Pancreas (tissue), 10 donors: ENCODE data around the gene MCEMP1. TPM values are rescaled to one million over a fixed set of nuclear protein-coding genes. Genes with fewer than 3 reads are reported as not detected.
A peak's percentile ranks its signal among the peaks of the same experiment; 100 is the strongest.

ENCODE experiments used
- ATAC-seq, 4 donors: fragments of 200-7000 bp; cut with Tn5 transposase; one replicate each; pipeline versions ENCODE4 v1.8.0 to v1.9.1; 2020; ENCODE audit warnings: mild to moderate bottlenecking in 4 of 4, moderate library complexity in 4 of 4
- DNase-seq, 6 donors: peaks; one replicate each; pipeline ENCODE4 v3.0.0-alpha.2; 2020
- FAIRE-seq: peaks from 2 replicates; lab custom pipeline; 2012; peaks lifted over from hg19 to GRCh38; lab: Jason Lieb, UNC
- H3K27ac ChIP-seq, 4 donors: fragments of 200-600 bp; sonication (generic); 1 replicate in 3 of 4; 2 replicates in 1 of 4; pipeline versions ENCODE4 v1.5.0 to v1.8.0; 2020
- H3K27me3 ChIP-seq, 4 donors: fragments of 200-600 bp; one replicate each; pipeline ENCODE4 v1.8.0; 2021
- H3K36me3 ChIP-seq, 3 donors: fragments of 200-600 bp; sonication (generic) in 1 of 3; one replicate each; pipeline versions ENCODE4 v1.5.0 to v1.8.0; 2020 to 2021
- H3K4me1 ChIP-seq, 3 donors: fragments of 200-600 bp; one replicate each; pipeline ENCODE4 v1.8.0; 2021
- H3K4me3 ChIP-seq, 4 donors: fragments of 200-600 bp; sonication (generic) in 2 of 4; one replicate each; pipeline versions ENCODE4 v1.5.0 to v1.8.0; 2020 to 2021
- H3K9me3 ChIP-seq, 4 donors: fragments of 200-600 bp; one replicate each; pipeline ENCODE4 v1.8.0; 2021
- CTCF ChIP-seq, 4 donors: fragments of 200-600 bp; sonication (generic) in 3 of 4; IDR thresholded peaks; one replicate each; pipeline versions ENCODE4 v1.5.0 to v1.8.0; 2021; ENCODE audit warnings: antibody characterized with exemption in 4 of 4
- WGBS, 2 donors: extraction: QIAGEN DNeasy Blood & Tissue Kit; methylation state at CpG; one replicate each; pipeline ENCODE4 v1.1.7; 2013; 5-methylcytosine and 5-hydroxymethylcytosine counted together
- intact Hi-C, 3 donors: fragments of 100-400 bp; cut with DNase I; formaldehyde crosslinking; loops; one replicate each; pipeline versions ENCODE4 v1.11.1 to v1.14.2; 2022
- polyA plus RNA-seq, 2 donors: library from polyadenylated mRNA; stranded (reverse); fragments of 200-250 nt; gene quantifications; one replicate each; pipeline ENCODE4 v1.2.3, GENCODE V29; 2013
- total RNA-seq, 6 donors: library from RNA; stranded (reverse); fragmentation: NEBNext Ultra II Directional in 4 of 6; extraction: Animal tissue kit (Norgen Biotek cat#: 25700) in 4 of 6; gene quantifications; one replicate each; pipeline versions ENCODE4 v1.2.1 to v1.2.4, GENCODE V29; 2021 to 2023
- donor health status: healthy with polysubstance abuse.
- donor health status: DM: no; HTN: no; CAD: no; lungs with moderate emphysema.
- donor health status: DM: no; HTN: no; CAD: no.
- donor health status: control.
- donor health status: control.
- donor health status: Bipolar disorder and iron deficiency.
- donor health status: DM: yes; HTN: yes; CAD: no.
- donor health status: DM: no; HTN: no; CAD: no.
- donor health status: DM: no; HTN: no; CAD: no.
- donor health status: DM: yes; HTN: yes; CAD: no.

Gene MCEMP1
- total and polyA plus RNA-seq, 8 donors, result 0.16 to 1.5 (median 0.39) TPM; not detected in 2

GRCh38 chr19:7669641-7670040, 7.2 kb upstream of the MCEMP1 start:
- WGBS, 2 donors, result 18 to 22% methylated on average over 8 to 9 of the region's 9 CpGs
- intact Hi-C loops, result loop anchor here in 1 of 3 donors (10.0 kb wide), 2 partner anchors 135 to 305 kb away; no protein-coding TSS in a partner anchor
- Histone ChIP-seq H3K4me1 (no peaks in the 10 kb centered on the region), H3K27me3 (peaks cover 0 to 6% (median 0%) of the 10 kb centered on the region in 4 donors), H3K36me3 (no peaks in the 10 kb centered on the region), H3K9me3 (no peaks in the 10 kb centered on the region), H3K4me3 (no peak overlapping the region), H3K27ac (no peak overlapping the region)
- FAIRE-seq (no peak), DNase-seq (no peak), ATAC-seq (no peak)
- TF ChIP-seq CTCF (IDR thresholded peaks at IDR 0.05), result no peak

GRCh38 chr19:7670150-7670783, 6.6 kb upstream of the MCEMP1 start:
- FAIRE-seq, result no peak
- Histone ChIP-seq H3K27me3 (peaks cover 0 to 6% (median 0%) of the 10 kb centered on the region in 4 donors), H3K4me3 (no peak overlapping the region), H3K36me3 (no peaks in the 10 kb centered on the region), H3K27ac (no peak overlapping the region), H3K9me3 (no peaks in the 10 kb centered on the region), H3K4me1 (no peaks in the 10 kb centered on the region)
- intact Hi-C loops, result loop anchor here in 1 of 3 donors (10.0 kb wide), 2 partner anchors 135 to 305 kb away; no protein-coding TSS in a partner anchor
- TF ChIP-seq CTCF (IDR thresholded peaks at IDR 0.05), result no peak
- no peak for DNase-seq
- peak in 1 of 4 donors; percentile 39 for ATAC-seq
- WGBS, 2 donors, result 2% methylated on average over 38 to 43 of the region's 43 CpGs

GRCh38 chr19:7670790-7671189, 6.1 kb upstream of the MCEMP1 start:
- intact Hi-C loops, result loop anchor here in 1 of 3 donors (10.0 kb wide), 2 partner anchors 134 to 306 kb away; no protein-coding TSS in a partner anchor
- no peak overlapping the region for H3K27ac ChIP-seq
- FAIRE-seq, result no peak

GRCh38 chr19:7672522-7672921, 4.4 kb upstream of the MCEMP1 start:
- DNase-seq, result no peak
- peaks cover 0 to 6% (median 0%) of the 10 kb centered on the region in 4 donors for H3K27me3 ChIP-seq
- no peaks in the 10 kb centered on the region for H3K9me3 ChIP-seq
- no peak for FAIRE-seq
- H3K4me1 ChIP-seq, result no peaks in the 10 kb centered on the region
- no peaks in the 10 kb centered on the region for H3K36me3 ChIP-seq
- no peak for TF ChIP-seq CTCF (IDR thresholded peaks at IDR 0.05)
- no peak overlapping the region for H3K27ac ChIP-seq
- intact Hi-C loops, result loop anchor here in 1 of 3 donors (10.0 kb wide), 2 partner anchors 132 to 308 kb away; no protein-coding TSS in a partner anchor
- no peak overlapping the region for H3K4me3 ChIP-seq
- no peak for ATAC-seq
- WGBS, 2 donors, result 21% methylated on average over 9 of the region's 9 CpGs

More at GRCh38 chr19:7670790-7671189, 6.1 kb upstream of the MCEMP1 start:
- no peak for DNase-seq
- no peaks in the 10 kb centered on the region for H3K4me1 ChIP-seq
- H3K27me3 ChIP-seq, result peaks cover 0 to 6% (median 0%) of the 10 kb centered on the region in 4 donors
- no peaks in the 10 kb centered on the region for H3K9me3 ChIP-seq
- WGBS, 2 donors, result 21 to 22% methylated on average over 9 of the region's 9 CpGs
- H3K4me3 ChIP-seq, result no peak overlapping the region
- ATAC-seq, result no peak
- H3K36me3 ChIP-seq, result no peaks in the 10 kb centered on the region
- no peak for TF ChIP-seq CTCF (IDR thresholded peaks at IDR 0.05)
